HG03457 (cell line): ENCODE measurements around the gene TMEM213.
A peak's percentile ranks its signal among the peaks of the same experiment; 100 is the strongest.

Experiments
- ATAC-seq: cut with Tn5 transposase; IDR thresholded peaks from one replicate; pipeline ENCODE4 v1.9.1; 2021; ENCODE audit warnings: moderate number of reproducible peaks; ENCODE audit not compliant: unreplicated experiment

TMEM213 gene

DNA sequence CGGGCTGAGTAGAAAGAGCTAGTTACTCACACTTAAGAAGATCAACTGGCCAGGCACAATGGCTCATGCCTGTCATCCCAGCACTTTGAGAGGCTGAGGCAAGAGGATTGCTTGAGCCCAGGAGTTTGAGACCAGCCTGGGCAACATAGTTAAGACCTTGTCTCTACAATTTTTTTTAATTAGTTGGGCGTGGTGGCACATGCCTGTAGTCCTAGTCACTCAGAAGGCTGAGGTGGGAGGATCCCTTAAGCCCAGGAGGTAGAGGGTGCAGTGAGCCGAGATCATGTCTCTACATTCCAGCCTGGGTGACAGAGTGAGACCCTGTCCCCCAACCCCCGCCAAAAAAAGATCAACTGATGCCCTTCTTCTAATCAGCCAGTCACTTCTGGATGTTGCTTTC, 74.8 kb downstream of the TMEM213 start:
- no peak for ATAC-seq

DNA sequence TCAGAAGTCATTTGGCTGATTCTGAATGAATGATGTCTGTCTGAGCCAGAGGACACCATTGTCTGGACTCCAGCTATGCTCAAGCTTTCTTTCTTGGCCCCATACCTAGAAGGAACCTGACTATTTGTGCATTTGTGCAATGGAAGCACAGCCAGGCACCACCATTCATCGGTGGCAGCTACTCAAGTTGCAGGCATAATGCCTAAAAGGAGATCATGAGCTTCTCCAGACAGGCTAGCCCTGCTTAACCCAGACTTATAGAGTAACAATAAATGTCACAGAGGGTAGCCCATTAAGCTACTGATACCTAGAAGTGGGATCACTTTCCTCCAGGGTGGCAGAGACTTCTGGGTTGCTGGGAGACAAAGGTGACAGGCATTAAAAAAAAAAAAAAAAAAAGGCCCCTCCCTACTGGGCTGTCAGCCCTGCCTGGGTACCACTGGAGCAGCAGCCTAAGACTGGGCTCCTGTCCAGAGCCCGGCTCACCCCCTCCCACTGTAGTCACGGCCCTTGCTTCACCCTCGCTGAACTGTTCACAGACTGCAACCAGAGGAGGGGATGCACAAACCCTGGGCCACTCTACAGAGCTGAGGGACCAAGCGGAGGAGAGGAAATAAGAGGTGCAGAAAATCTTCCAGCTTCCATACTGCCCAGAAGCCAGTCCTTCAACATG, 75.6 kb downstream of the TMEM213 start:
- ATAC-seq, result no peak

DNA sequence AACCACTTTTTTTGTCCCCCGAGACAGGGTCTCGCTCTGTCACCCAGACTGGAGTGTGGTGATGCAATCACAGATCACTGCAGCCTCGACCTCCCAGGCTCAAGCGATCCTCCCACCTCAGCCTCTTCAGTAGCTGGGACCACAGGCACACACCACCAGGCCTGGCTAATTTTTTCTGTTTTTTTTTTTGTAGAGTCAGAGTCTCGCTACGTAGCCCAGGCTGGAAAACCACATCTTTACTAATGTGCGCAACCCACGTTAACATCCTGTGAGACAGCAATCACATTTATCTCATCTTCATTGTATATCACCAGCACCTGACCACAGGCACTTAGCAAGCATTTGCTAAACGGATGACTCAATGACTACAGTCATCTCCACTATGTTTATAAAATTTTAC, 78.0 kb downstream of the TMEM213 start:
- ATAC-seq, result no peak

DNA sequence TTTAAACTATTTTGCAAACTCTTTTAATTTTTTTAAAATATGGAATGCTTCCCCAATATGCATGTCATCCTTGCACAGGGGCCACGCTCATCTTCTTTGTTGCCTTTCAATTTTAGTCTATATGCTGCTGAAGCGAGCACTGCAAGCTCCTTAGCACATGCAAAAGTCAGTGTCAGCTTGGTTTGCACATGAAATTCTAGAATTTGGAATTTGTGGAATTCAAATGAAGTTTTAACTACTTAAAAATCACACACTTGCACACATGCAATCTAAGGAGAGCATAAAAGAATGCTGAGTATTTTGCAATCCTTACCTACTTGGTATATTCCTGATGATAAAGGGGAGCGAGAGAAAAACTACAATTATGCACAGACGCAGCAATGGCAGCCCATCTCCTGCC, 78.5 kb downstream of the TMEM213 start:
- no peak for ATAC-seq

- ATAC-seq, result no peak
Observed at GRCh38 chr7:138878051-138878450, 80.3 kb downstream of the TMEM213 start.

DNA sequence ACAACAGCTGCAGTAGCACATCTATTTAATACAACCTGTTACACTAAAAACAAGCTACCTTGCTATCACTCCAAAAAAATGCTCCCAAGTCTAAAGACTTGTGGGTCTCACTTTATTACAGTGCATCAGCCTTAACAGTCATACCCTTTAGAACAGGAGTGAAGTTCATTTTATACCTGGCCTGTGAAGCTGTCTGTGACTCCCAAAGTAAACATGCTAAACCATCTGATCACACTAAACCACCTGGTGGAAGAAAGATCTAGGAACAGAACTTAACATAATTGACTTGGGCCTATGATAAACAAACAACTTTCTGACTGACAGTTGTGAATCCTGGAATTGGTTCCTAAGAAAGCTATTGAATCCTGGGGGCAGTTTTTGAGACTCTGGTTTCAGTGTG, 81.1 kb downstream of the TMEM213 start:
- ATAC-seq, result no peak

DNA sequence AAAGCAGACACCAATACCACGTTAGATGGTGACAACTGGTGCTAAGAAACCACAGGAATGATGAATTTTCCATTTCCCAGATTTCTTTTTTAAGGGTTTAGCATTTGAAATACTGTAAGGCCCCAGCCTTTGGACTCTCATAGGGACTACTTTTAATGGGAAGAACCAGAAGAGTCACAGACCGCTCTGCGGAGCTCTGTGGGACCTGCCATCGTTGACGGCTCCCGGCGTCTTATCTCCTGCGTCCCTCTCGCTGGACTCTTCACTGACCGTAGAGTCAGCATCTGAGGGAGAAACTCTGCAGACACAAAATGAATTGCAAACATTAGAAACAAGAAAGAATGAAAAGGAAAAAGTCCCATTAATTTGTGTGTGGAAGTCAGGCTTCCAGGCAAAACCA, 81.6 kb downstream of the TMEM213 start:
- ATAC-seq, result no peak

DNA sequence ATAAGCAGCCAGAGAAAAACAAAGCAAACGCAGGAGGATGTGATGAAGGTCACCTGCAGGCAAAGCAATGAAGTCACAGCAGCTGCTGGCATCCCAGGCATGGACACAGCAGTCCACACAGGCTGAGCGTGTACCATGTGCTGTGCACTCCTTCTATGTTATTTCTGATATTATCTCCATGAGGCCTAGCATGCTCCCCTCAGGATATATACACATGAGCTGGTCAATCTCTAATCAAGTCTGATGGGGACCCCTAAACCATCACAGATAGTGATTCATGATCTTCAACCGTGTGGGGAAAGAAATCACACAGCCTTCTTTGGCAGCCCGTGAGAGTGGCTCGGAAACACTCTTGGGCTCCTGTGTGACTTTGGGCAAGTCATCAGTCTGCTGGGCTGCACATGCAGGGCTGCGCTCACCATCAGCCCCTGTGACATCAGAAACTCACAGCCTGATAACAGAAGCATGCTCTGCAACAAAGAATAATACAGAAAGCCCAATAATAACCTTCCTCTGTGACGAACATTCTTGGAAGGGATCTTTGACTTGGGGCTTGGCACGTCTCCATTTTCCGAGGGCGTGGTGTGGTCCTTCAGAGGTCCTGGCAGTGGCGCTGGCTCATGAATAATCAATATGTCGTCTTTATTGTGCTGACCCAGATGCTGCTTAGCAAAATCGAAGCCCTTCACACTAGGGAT, 83.2 kb downstream of the TMEM213 start:
- no peak for ATAC-seq

GRCh38 chr7:138881579-138882188, 83.9 kb downstream of the TMEM213 start:
- ATAC-seq, result no peak

DNA sequence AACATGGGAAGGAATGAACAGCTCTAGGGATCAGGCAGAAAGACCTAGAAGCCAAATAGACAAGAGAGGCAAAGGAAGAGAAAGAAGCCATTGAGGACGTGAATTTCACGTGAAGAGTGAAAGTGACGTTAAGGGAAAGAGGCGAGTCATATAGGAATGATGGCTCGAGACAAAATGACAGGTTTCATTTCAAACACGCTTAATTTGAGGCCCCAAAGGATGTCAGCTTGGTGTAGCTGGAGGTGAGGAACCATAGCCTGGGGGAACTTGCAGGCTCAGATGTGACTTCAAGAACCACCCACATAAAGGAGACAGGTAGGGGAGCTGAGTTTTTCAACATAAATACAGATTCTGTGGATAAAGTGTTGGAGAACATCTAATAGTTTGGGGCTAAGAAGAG, 84.5 kb downstream of the TMEM213 start:
- no peak for ATAC-seq

DNA sequence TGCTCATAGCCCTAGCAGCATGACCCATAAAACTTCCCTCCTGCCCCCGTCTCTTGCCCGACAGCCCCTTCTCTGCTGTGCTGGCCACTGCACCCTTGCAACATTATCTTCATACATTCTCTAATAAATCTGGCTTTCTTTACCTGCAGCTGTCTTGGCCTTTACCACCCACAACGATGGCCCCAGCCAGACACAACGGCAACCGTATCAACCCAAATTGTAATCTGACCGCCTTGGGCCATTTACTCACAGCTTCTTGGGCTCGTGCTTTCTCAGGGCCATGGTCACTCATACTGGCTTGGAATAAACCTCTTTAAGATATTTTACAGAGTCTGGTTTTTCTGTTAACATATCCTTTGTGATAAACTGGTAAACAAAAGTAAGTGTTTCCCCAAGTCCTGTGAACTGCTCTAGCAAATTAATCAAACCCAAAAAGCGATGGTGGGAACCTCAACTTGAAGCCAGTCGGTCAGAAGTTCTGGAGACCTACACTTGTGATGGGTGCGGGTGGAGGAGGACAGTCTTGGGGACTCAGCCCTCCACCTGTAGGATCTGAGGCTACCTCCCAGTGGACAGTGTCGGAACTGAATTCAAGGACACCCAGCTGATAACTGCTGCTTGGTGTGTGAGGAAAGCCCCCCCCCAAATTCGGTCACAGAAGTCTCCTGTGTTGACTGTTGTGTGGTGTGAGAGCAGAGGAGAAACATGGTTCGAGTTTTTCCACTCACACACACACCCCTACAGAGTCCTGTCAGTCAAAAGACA, 87.8 kb downstream of the TMEM213 start:
- no peak for ATAC-seq

DNA sequence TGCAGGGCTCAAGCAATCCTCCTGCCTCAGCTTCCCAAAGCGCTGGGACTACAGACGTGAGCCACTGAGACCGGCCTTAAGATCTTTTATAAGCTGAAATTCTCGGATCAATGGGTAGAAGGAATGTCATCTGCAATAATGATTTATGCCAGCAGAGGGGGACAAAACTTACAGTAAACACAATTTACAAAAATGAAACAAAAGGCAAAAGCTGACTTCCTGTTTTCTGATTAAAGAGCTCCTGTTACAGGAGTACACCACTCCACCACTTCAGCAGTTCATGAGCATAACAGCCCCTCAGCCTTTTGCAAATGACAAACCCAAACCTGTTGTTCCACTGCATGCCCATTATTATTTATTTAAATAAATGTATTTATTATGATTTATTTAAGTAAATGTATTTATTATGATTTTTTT, 88.7 kb downstream of the TMEM213 start:
- peak; percentile 73 for ATAC-seq

- no peak for ATAC-seq
Observed at GRCh38 chr7:138887085-138887710, 89.4 kb downstream of the TMEM213 start.
